HepG2 (cell line): Measurements from ENCODE around the gene ARHGDIA. TPM values are rescaled to one million over a fixed set of nuclear protein-coding genes. Genes with fewer than 3 reads are reported as not detected.

ENCODE experiments used
- AGO2 ChIP-seq: fragments of 200-400 bp; formaldehyde crosslinking; optimal IDR thresholded peaks from 2 replicates; pipeline ENCODE3; 2017; ENCODE audit warnings: mild to moderate bottlenecking, low read depth, low read length, moderate library complexity
- EHMT2 ChIP-seq: fragments of 200-600 bp; sonication (generic); IDR thresholded peaks from 2 replicates; pipeline ENCODE4 v1.7.0; 2017; ENCODE audit warnings: antibody characterized with exemption, low read depth, low read length, borderline replicate concordance
- GATAD1 ChIP-seq: IDR thresholded peaks from 2 replicates; pipeline ENCODE4 v1.6.1; 2016; ENCODE audit warnings: missing genetic modification reagents, missing compliant biosample characterization
- ISL2 ChIP-seq: sonication (generic); formaldehyde crosslinking; IDR thresholded peaks from 2 replicates; pipeline ENCODE4 v1.5.0; 2020; ENCODE audit warnings: missing genetic modification reagents
- KLF16 ChIP-seq, 2 experiments: sonication (generic) in 1 of 2; formaldehyde crosslinking in 1 of 2; IDR thresholded peaks; 2 replicates each; pipeline versions ENCODE4 v1.6.1 to v1.8.0; 2016 to 2023; ENCODE audit warnings: missing genetic modification reagents in 2 of 2, missing compliant biosample characterization in 1 of 2
- MEF2D ChIP-seq: sonication (generic); formaldehyde crosslinking; IDR thresholded peaks from 2 replicates; pipeline ENCODE4 v1.5.1; 2020; ENCODE audit warnings: mild to moderate bottlenecking, missing genetic modification reagents
- NR2F2 ChIP-seq: IDR thresholded peaks from 2 replicates; pipeline ENCODE4 v1.6.1; 2012; ENCODE audit warnings: low read depth, inconsistent platforms, borderline replicate concordance
- PHB2 ChIP-seq: fragments of 450-650 bp; IDR thresholded peaks from 2 replicates; pipeline ENCODE4 v1.6.1; 2018; ENCODE audit not compliant: partially characterized antibody
- RXRB ChIP-seq: IDR thresholded peaks from 2 replicates; pipeline ENCODE4 v1.6.1; 2016; ENCODE audit warnings: borderline replicate concordance, missing genetic modification reagents, missing compliant biosample characterization
- SRSF1 ChIP-seq: fragments of 200-400 bp; formaldehyde crosslinking; optimal IDR thresholded peaks from 2 replicates; pipeline ENCODE3; 2017; ENCODE audit warnings: mild to moderate bottlenecking, low read depth, low read length, moderate library complexity
- SRSF4 ChIP-seq: fragments of 200-400 bp; formaldehyde crosslinking; IDR thresholded peaks from one replicate; pipeline ENCODE4 v1.6.1; 2018; ENCODE audit warnings: mild to moderate bottlenecking, low read depth, low read length, moderate library complexity; ENCODE audit not compliant: poor library complexity, severe bottlenecking
- SYNCRIP ChIP-seq: fragments of 200-400 bp; formaldehyde crosslinking; IDR thresholded peaks from 2 replicates; pipeline ENCODE4 v1.6.1; 2018; ENCODE audit warnings: mild to moderate bottlenecking, low read depth, low read length; ENCODE audit not compliant: insufficient read depth
- TEAD3 ChIP-seq: optimal IDR thresholded peaks from 2 replicates; pipeline ENCODE3; 2016; ENCODE audit warnings: borderline replicate concordance
- ZNF121 ChIP-seq: sonication (generic); formaldehyde crosslinking; IDR thresholded peaks from 2 replicates; pipeline ENCODE4 v1.5.0; 2020; ENCODE audit warnings: mild to moderate bottlenecking, missing genetic modification reagents
- ZNF124 ChIP-seq: sonication (generic); formaldehyde crosslinking; IDR thresholded peaks from 2 replicates; pipeline ENCODE4 v1.4.0; 2020; ENCODE audit warnings: missing genetic modification reagents
- ZNF33B ChIP-seq: sonication (generic); formaldehyde crosslinking; IDR thresholded peaks from 2 replicates; pipeline ENCODE4 v1.5.1; 2020; ENCODE audit warnings: mild to moderate bottlenecking, missing genetic modification reagents
- ZNF446 ChIP-seq: sonication (generic); formaldehyde crosslinking; IDR thresholded peaks from 2 replicates; pipeline ENCODE4 v1.5.0; 2020; ENCODE audit warnings: mild to moderate bottlenecking, missing genetic modification reagents
- ZNF468 ChIP-seq: sonication (generic); formaldehyde crosslinking; IDR thresholded peaks from 2 replicates; pipeline ENCODE4 v1.8.0; 2022; ENCODE audit warnings: mild to moderate bottlenecking, moderate library complexity, missing genetic modification reagents
- ZNF589 ChIP-seq: sonication (generic); formaldehyde crosslinking; conservative IDR thresholded peaks from 2 replicates; pipeline ENCODE4 v1.8.0; 2022; ENCODE audit warnings: mild to moderate bottlenecking, moderate library complexity, missing genetic modification reagents
- ZNF678 ChIP-seq: sonication (generic); formaldehyde crosslinking; IDR thresholded peaks from 2 replicates; pipeline ENCODE4 v1.4.0; 2020; ENCODE audit warnings: mild to moderate bottlenecking, missing genetic modification reagents
- polyA plus RNA-seq, 8 experiments: library from polyadenylated mRNA; depleted of rRNA in 3 of 8; stranded (reverse) in 7 of 8; unstranded in 1 of 8; fragments of >200 nt; fragmentation: Illumina TruSeq in 4 of 8; extraction: Trizol in 4 of 8; gene quantifications; 2 replicates each; pipeline versions ENCODE4 v1.2.1 to v1.2.3, GENCODE V29; 2011 to 2016; ENCODE audit warnings: low read depth in 4 of 8, missing spikeins in 1 of 8, mixed read lengths in 1 of 8; ENCODE audit not compliant: insufficient read depth in 1 of 8
- total RNA-seq, 5 experiments: library from RNA; depleted of rRNA; stranded (reverse); fragments of >200 nt; fragmentation: Illumina TruSeq; extraction: Trizol; gene quantifications; 2 replicates each; pipeline ENCODE4 v1.2.3, GENCODE V29; 2016; ENCODE audit warnings: low read depth in 1 of 5
- TF ChIP-seq, protein P1 (sequence below): sonication (generic); formaldehyde crosslinking; IDR thresholded peaks from 2 replicates; pipeline ENCODE4 v1.5.0; 2020; ENCODE audit warnings: missing genetic modification reagents
- TF ChIP-seq, protein P2 (sequence below), 2 experiments: sonication (generic) in 1 of 2; formaldehyde crosslinking in 1 of 2; IDR thresholded peaks; 2 replicates each; pipeline versions ENCODE4 v1.4.0 to v1.6.1; 2018 to 2020; ENCODE audit warnings: missing genetic modification reagents in 2 of 2, borderline replicate concordance in 1 of 2, low read depth in 1 of 2, mild to moderate bottlenecking in 1 of 2, missing biosample characterization in 1 of 2
- TF ChIP-seq, protein P3 (sequence below): sonication (generic); formaldehyde crosslinking; IDR thresholded peaks from 2 replicates; pipeline ENCODE4 v1.4.0; 2020; ENCODE audit warnings: missing genetic modification reagents
- TF ChIP-seq, protein P4 (sequence below): sonication (generic); formaldehyde crosslinking; conservative IDR thresholded peaks from 2 replicates; pipeline ENCODE4 v1.4.0; 2020; ENCODE audit warnings: missing genetic modification reagents

ARHGDIA gene
- total and polyA plus RNA-seq, 2 of the 13 experiments (the other 11 are each of a cell fraction or from before 2014, with no cell fraction given) = 40.0 to 64.0 TPM

DNA sequence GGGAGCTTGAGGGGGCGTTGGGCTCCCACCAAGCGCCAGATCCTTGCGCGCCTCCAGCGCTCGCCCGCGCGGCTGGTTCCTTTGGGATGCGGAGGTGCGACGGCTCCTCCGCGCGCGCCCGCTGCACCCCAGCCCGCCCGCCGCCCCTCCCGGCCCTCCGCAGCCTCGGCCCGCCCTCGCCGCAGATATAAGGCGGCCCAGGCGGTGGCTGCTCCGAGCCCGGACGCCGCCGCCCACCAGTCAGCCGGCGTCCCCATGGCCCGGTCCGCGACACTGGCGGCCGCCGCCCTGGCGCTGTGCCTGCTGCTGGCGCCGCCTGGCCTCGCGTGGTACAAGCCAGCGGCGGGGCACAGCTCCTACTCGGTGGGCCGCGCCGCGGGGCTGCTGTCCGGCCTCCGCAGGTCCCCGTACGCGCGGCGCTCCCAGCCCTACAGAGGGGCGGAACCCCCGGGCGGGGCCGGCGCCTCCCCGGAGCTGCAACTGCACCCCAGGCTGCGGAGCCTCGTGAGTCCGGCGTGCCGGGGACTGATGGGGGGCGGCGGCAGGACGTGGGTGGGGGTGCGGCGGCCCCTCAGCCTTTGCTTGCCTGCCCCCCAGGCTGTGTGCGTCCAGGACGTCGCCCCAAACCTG is 31.0 kb upstream of the ARHGDIA start, which contains the start of gene NPB (continued):
- TF ChIP-seq ZNF33B (no peak), ISL2 (CRISPR knock-in tag) (peak; percentile 45; the same call in 1 of the 2 replicates), SRSF4 (no peak), ZNF124 (no peak), ZNF468 (no peak), PHB2 (no peak), ZNF678 (CRISPR knock-in tag) (peak; percentile 55; the same call in 1 of the 2 replicates), ZNF446 (CRISPR knock-in tag) (peak; percentile 91), EHMT2 (no peak), ZNF589 (CRISPR knock-in tag) (no peak; the same call in 1 of the 2 replicates), SRSF1 (no peak), ZNF121 (CRISPR knock-in tag) (0 out of 2 replicates have a peak, but pooled peaks have one; percentile 58), TEAD3 (CRISPR knock-in tag) (no peak), GATAD1 (CRISPR knock-in tag) (no peak), MEF2D (CRISPR knock-in tag) (no peak), KLF16 (CRISPR knock-in tag; IDR thresholded peaks at IDR 0.05) (0 out of 4 replicates have a peak, but pooled peaks of 1 of the 2 experiments have one; percentile 32), SYNCRIP (no peak), AGO2 (peak; percentile 89), RXRB (no peak), NR2F2 (no peak)
- TF ChIP-seq, protein P1, sequence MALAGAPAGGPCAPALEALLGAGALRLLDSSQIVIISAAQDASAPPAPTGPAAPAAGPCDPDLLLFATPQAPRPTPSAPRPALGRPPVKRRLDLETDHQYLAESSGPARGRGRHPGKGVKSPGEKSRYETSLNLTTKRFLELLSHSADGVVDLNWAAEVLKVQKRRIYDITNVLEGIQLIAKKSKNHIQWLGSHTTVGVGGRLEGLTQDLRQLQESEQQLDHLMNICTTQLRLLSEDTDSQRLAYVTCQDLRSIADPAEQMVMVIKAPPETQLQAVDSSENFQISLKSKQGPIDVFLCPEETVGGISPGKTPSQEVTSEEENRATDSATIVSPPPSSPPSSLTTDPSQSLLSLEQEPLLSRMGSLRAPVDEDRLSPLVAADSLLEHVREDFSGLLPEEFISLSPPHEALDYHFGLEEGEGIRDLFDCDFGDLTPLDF = peak; percentile 3; the same call in 1 of the 2 replicates
- TF ChIP-seq, protein P2, sequence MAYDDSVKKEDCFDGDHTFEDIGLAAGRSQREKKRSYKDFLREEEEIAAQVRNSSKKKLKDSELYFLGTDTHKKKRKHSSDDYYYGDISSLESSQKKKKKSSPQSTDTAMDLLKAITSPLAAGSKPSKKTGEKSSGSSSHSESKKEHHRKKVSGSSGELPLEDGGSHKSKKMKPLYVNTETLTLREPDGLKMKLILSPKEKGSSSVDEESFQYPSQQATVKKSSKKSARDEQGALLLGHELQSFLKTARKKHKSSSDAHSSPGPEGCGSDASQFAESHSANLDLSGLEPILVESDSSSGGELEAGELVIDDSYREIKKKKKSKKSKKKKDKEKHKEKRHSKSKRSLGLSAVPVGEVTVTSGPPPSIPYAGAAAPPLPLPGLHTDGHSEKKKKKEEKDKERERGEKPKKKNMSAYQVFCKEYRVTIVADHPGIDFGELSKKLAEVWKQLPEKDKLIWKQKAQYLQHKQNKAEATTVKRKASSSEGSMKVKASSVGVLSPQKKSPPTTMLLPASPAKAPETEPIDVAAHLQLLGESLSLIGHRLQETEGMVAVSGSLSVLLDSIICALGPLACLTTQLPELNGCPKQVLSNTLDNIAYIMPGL (CRISPR knock-in tag; IDR thresholded peaks at IDR 0.05; ENCODE audit: borderline replicate concordance in 1 of 2, low read depth in 1 of 2) = no peak; a peak in 1 of 4 replicates
- TF ChIP-seq, protein P3, sequence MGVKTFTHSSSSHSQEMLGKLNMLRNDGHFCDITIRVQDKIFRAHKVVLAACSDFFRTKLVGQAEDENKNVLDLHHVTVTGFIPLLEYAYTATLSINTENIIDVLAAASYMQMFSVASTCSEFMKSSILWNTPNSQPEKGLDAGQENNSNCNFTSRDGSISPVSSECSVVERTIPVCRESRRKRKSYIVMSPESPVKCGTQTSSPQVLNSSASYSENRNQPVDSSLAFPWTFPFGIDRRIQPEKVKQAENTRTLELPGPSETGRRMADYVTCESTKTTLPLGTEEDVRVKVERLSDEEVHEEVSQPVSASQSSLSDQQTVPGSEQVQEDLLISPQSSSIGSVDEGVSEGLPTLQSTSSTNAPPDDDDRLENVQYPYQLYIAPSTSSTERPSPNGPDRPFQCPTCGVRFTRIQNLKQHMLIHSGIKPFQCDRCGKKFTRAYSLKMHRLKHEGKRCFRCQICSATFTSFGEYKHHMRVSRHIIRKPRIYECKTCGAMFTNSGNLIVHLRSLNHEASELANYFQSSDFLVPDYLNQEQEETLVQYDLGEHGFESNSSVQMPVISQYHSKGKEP (CRISPR knock-in tag) = no peak
- TF ChIP-seq, protein P4, sequence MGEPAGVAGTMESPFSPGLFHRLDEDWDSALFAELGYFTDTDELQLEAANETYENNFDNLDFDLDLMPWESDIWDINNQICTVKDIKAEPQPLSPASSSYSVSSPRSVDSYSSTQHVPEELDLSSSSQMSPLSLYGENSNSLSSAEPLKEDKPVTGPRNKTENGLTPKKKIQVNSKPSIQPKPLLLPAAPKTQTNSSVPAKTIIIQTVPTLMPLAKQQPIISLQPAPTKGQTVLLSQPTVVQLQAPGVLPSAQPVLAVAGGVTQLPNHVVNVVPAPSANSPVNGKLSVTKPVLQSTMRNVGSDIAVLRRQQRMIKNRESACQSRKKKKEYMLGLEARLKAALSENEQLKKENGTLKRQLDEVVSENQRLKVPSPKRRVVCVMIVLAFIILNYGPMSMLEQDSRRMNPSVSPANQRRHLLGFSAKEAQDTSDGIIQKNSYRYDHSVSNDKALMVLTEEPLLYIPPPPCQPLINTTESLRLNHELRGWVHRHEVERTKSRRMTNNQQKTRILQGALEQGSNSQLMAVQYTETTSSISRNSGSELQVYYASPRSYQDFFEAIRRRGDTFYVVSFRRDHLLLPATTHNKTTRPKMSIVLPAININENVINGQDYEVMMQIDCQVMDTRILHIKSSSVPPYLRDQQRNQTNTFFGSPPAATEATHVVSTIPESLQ (CRISPR knock-in tag) = no peak
